ENCODE measurements around the gene LMNB1.

LMNB1 gene

DNA sequence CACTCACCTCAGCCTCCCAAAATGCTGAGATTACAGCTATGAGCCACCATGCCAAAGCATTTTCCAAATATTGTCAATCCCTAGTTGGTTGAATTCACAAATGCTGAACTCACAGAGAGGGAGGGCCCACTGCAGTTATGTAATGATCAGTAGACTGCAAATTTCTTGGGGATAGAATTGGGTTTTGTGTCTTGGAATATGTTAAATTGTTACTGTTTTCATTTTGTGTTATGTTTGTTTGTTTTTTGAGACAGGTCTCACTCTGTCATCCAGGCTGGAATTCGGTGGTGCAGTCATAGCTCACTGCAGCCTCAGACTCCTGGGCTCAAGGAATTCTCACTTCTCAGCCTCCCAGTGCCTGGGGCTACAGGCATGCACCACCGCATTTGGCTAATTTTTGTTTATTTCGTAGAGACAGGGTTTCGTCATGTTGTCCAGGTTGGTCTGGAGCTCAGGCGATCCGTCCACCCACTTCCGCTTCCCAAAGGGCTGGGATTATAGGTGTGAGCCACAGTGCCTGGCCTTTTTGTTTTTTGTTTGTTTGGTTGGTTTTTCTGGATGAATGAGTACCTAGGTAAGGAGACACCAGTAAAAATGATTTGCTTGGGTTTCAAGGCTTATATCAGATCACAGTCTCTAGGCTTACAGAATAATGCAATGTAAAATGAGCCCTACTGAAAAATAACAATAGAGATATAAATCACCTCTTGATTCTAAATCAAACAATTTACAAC is 31.5 kb upstream of the LMNB1 start:
- no peak overlapping the region for H3K4me3 ChIP-seq (ENCODE audit: low read length)
- no peak for DNase-seq (ENCODE audit: low read depth)
- TF ChIP-seq, protein P1, sequence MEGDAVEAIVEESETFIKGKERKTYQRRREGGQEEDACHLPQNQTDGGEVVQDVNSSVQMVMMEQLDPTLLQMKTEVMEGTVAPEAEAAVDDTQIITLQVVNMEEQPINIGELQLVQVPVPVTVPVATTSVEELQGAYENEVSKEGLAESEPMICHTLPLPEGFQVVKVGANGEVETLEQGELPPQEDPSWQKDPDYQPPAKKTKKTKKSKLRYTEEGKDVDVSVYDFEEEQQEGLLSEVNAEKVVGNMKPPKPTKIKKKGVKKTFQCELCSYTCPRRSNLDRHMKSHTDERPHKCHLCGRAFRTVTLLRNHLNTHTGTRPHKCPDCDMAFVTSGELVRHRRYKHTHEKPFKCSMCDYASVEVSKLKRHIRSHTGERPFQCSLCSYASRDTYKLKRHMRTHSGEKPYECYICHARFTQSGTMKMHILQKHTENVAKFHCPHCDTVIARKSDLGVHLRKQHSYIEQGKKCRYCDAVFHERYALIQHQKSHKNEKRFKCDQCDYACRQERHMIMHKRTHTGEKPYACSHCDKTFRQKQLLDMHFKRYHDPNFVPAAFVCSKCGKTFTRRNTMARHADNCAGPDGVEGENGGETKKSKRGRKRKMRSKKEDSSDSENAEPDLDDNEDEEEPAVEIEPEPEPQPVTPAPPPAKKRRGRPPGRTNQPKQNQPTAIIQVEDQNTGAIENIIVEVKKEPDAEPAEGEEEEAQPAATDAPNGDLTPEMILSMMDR (conservative IDR thresholded peaks at IDR 0.05; ENCODE audit: low read length), result no peak

DNA sequence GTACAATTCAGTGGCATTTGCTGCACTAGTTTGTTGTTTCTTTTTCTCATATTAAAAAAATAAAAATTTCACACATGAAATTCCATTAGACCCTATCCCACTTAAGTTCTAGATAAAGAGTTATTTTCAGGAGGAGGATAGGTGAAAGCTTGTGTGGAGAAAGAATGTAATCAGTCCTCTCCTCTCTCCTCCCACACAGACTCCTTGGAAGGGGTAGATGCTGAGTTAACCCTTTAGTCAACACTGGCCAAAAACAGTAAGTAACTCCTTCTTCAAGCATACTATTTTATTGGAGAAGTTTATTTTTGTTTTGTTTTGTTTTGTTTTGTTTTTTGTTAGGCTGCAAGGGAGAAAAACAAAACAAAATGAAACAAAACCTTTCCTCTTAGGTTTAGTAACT is 30.6 kb upstream of the LMNB1 start:
- TF ChIP-seq, protein P1 (conservative IDR thresholded peaks at IDR 0.05; ENCODE audit: low read length), result no peak
- no peak for DNase-seq (ENCODE audit: low read depth)
- H3K4me3 ChIP-seq (ENCODE audit: low read length), result no peak overlapping the region

DNA sequence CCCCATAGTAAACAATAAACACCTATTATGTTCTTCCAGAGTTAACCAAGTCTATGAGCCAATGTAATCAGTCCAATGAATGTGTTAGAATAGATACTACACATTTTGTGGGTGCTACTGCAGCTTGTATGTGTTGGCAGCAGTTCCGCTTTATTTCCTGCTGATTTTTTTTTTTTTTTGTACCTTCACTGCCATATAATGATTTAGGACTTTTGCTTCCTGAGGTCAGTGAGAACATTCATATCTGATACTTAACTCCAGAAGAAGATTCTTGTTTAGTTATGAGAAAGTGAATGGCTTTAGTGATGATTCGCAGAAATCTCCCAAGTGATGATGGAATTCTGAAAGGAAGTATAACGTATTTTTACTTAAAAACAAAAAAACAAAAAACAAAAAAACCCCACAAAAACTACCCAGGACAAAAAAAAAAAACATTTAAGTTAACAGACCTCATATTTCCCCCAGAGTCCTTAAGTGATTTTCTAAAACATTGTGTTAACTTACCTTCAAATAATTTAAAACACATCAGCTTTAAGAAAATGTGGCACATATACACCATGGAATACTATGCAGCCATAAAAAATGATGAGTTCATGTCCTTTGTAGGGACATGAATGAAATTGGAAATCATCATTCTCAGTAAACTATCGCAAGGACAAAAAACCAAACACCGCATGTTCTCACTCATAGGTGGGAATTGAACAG is 24.7 kb upstream of the LMNB1 start:
- no peak overlapping the region for H3K4me3 ChIP-seq (ENCODE audit: low read length)
- TF ChIP-seq, protein P1 (conservative IDR thresholded peaks at IDR 0.05; ENCODE audit: low read length), result no peak
- no peak for DNase-seq (ENCODE audit: low read depth)

GRCh38 chr5:126753227-126753626 is 23.7 kb upstream of the LMNB1 start:
- DNase-seq (ENCODE audit: low read depth), result no peak
- no peak overlapping the region for H3K4me3 ChIP-seq (ENCODE audit: low read length)
- TF ChIP-seq, protein P1 (conservative IDR thresholded peaks at IDR 0.05; ENCODE audit: low read length), result no peak

DNA sequence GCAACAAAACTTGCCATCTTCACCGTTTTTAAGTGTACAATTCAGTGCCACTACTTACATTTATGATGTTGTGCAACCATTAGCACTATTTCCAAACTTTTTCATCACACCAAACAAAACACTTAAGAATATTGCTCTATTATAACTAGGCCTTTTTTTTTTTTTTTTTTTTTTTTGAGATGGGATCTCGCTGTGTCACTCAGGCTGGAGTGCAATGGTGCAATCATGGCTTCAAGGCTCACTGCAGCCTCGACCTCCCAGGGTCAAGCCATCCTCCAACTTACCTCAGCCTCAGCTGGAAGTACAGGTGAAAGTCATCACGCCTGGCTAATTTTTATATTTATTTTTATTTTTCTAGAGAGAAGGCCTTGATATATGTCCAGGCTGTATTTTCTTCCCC is 22.3 kb upstream of the LMNB1 start:
- TF ChIP-seq, protein P1 (conservative IDR thresholded peaks at IDR 0.05; ENCODE audit: low read length), result no peak
- DNase-seq (ENCODE audit: low read depth), result no peak

DNA sequence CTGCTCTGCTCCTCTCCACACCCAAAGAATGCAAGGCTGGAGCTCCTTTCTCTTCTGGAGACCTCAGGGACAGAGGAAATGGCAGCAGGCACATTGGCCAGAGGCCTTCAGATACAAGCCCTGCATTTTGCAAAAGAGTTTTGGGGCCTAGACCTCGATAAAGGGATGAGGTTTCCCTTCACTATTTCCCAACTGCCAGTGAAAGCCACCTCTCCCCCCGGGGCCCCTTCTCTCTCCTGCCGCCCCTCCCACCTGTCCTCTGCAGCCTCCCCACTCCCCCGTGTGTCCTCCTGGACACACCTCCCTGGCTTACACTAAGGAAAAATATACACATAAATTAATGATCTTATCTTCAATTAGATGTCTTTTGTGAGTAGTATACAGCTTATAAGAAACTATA is 21.3 kb upstream of the LMNB1 start:
- TF ChIP-seq, protein P1 (conservative IDR thresholded peaks at IDR 0.05; ENCODE audit: low read length), result no peak
- DNase-seq (ENCODE audit: low read depth), result no peak
- no peak overlapping the region for H3K4me3 ChIP-seq (ENCODE audit: low read length)

More for the DNA sequence above, 22.3 kb upstream of the LMNB1 start:
- H3K4me3 ChIP-seq (ENCODE audit: low read length), result no peak overlapping the region
